HCT116 (cell line): ENCODE measurements around the gene GRIK1. TPM values are rescaled to one million over a fixed set of nuclear protein-coding genes. Genes with fewer than 3 reads are reported as not detected.

Experiments
- ATAC-seq: fragments of 200-7000 bp; cut with Tn5 transposase; 2 replicates; pipeline ENCODE4 v1.9.1; 2020; ENCODE audit warnings: mild to moderate bottlenecking, moderate library complexity
- BruUV-seq: library from RNA; stranded (reverse); fragments of 400-500 nt; replicated peaks from 2 replicates; lab custom pipeline; 2021; lab: Mats Ljungman, UMichigan
- CTCF ChIA-PET: fragments of 300-600 bp; sonication (Branson Sonifier 250); formaldehyde crosslinking; loops from one replicate; lab custom pipeline; 2021; ENCODE audit warnings: antibody characterized with exemption; lab: Charles Lee
- POLR2A ChIA-PET: fragments of 300-600, 350-600 bp; sonication (Branson Sonifier 250); formaldehyde crosslinking; loops from one replicate; lab custom pipeline; 2021; ENCODE audit warnings: antibody characterized with exemption; lab: Charles Lee
- RAD21 ChIA-PET, 2 experiments: fragments of 300-600 bp; sonication (Branson Sonifier 250); formaldehyde crosslinking; loops; one replicate each; lab custom pipeline; 2023; ENCODE audit warnings: low total read pairs in 2 of 2; ENCODE audit not compliant: uncharacterized antibody in 2 of 2, unreplicated experiment in 2 of 2, low non-redundant PET in 1 of 2; lab: Charles Lee
- DNase-seq: peaks from one replicate; pipeline ENCODE4 v3.0.0-alpha.2; 2010; ENCODE audit warnings: low read depth, low spot score
- H2AFZ ChIP-seq: fragments of 200-600 bp; shearing (Covaris generic), sonication (generic); 2 replicates; pipeline ENCODE4 v1.6.1; 2017; ENCODE audit warnings: low read depth, mixed run types, mixed read lengths, antibody characterized with exemption, low read length; ENCODE audit not compliant: poor library complexity, severe bottlenecking
- H3K27ac ChIP-seq: 2 replicates; pipeline ENCODE4 v1.5.1; 2012; ENCODE audit warnings: low read depth, low read length
- H3K27me3 ChIP-seq: fragments of 200-600 bp; sonication (generic); 2 replicates; pipeline ENCODE4 v1.6.1; 2016; ENCODE audit warnings: mixed run types, low read length, mixed read lengths; ENCODE audit not compliant: insufficient read depth
- H3K36me3 ChIP-seq, 2 experiments: fragments of 200-500 bp in 1 of 2; fragments of 200-600 bp in 1 of 2; sonication (Bioruptor generic) in 1 of 2; sonication (generic) in 1 of 2; 2 replicates each; pipeline versions ENCODE4 v1.5.1 to v1.6.1; 2014 to 2016; ENCODE audit warnings: low read length in 2 of 2, inconsistent platforms in 1 of 2, mixed read lengths in 1 of 2, mixed run types in 1 of 2; ENCODE audit not compliant: insufficient read depth in 2 of 2, control insufficient read depth in 1 of 2
- H3K4me1 ChIP-seq, 2 experiments: fragments of 200-600 bp in 1 of 2; sonication (generic) in 1 of 2; 2 replicates each; pipeline versions ENCODE4 v1.5.1 to v1.6.1; 2012 to 2017; ENCODE audit warnings: low read length in 2 of 2, inconsistent platforms in 1 of 2, mild to moderate bottlenecking in 1 of 2, mixed read lengths in 1 of 2, mixed run types in 1 of 2, moderate library complexity in 1 of 2; ENCODE audit not compliant: insufficient read depth in 2 of 2, control insufficient read depth in 1 of 2
- H3K4me2 ChIP-seq: fragments of 200-600 bp; sonication (generic); 2 replicates; pipeline ENCODE4 v1.6.1; 2017; ENCODE audit warnings: mixed run types, low read length, mixed read lengths
- H3K4me3 ChIP-seq, 2 experiments: fragments of 200-600 bp in 1 of 2; sonication (generic) in 1 of 2; replicated peaks in 1 of 2; 2 replicates each; pipeline ENCODE4 v1.5.1; 2011 to 2016; ENCODE audit warnings: low read length in 2 of 2, control low read depth in 1 of 2, low read depth in 1 of 2, mild to moderate bottlenecking in 1 of 2, mixed read lengths in 1 of 2, mixed run types in 1 of 2
- H3K79me2 ChIP-seq: fragments of 200-600 bp; sonication (generic); 2 replicates; pipeline ENCODE4 v1.6.1; 2017; ENCODE audit warnings: mild to moderate bottlenecking, mixed run types, low read length, moderate library complexity, mixed read lengths; ENCODE audit not compliant: insufficient read depth
- H3K9ac ChIP-seq: fragments of 200-600 bp; sonication (generic); 2 replicates; pipeline ENCODE4 v1.6.1; 2016; ENCODE audit warnings: low read length, mixed read lengths
- H3K9me2 ChIP-seq: fragments of 200-600 bp; sonication (generic), shearing (Covaris generic); 2 replicates; pipeline ENCODE4 v1.6.1; 2017; ENCODE audit warnings: mixed run types, mild to moderate bottlenecking, moderate library complexity; ENCODE audit not compliant: insufficient read depth
- H3K9me3 ChIP-seq, 2 experiments: fragments of 200-500 bp in 1 of 2; fragments of 200-600 bp in 1 of 2; sonication (Bioruptor generic) in 1 of 2; sonication (generic) in 1 of 2; 2 replicates each; pipeline ENCODE4 v1.6.1; 2014 to 2017; ENCODE audit warnings: low read length in 2 of 2, mixed read lengths in 2 of 2, inconsistent platforms in 1 of 2, low read depth in 1 of 2, mild to moderate bottlenecking in 1 of 2, mixed run types in 1 of 2, moderate library complexity in 1 of 2; ENCODE audit not compliant: control insufficient read depth in 1 of 2, insufficient read depth in 1 of 2
- H4K20me1 ChIP-seq: fragments of 200-600 bp; sonication (generic), shearing (Covaris generic); 2 replicates; pipeline ENCODE4 v1.6.1; 2017; ENCODE audit warnings: mixed run types, mild to moderate bottlenecking, moderate library complexity; ENCODE audit not compliant: insufficient read depth
- EZH2 ChIP-seq: fragments of 200-600 bp; sonication (generic); IDR thresholded peaks from 2 replicates; pipeline ENCODE4 v1.6.1; 2017; ENCODE audit warnings: antibody characterized with exemption, mixed run types
- JUND ChIP-seq: IDR thresholded peaks from 2 replicates; pipeline ENCODE4 v1.6.1; 2012
- POLR2AphosphoS5 ChIP-seq: IDR thresholded peaks from 2 replicates; pipeline ENCODE4 v1.6.1; 2011; ENCODE audit warnings: mild to moderate bottlenecking, low read depth, low read length, moderate library complexity
- SRF ChIP-seq: IDR thresholded peaks from 2 replicates; pipeline ENCODE4 v1.6.1; 2012; ENCODE audit warnings: low read depth
- TCF7L2 ChIP-seq: IDR thresholded peaks from 2 replicates; pipeline ENCODE4 v1.7.0; 2011; ENCODE audit warnings: borderline replicate concordance, inconsistent platforms; ENCODE audit not compliant: insufficient read depth, insufficient read length; ENCODE audit errors: extremely low read depth
- ZNF274 ChIP-seq: fragments of 200-500 bp; sonication (Bioruptor generic); IDR thresholded peaks from 2 replicates; pipeline ENCODE4 v1.6.1; 2014; ENCODE audit warnings: mild to moderate bottlenecking, low read depth, low read length, inconsistent platforms
- intact Hi-C: fragments of 100-400 bp; cut with micrococcal nuclease; formaldehyde crosslinking; loops from 2 replicates; pipeline ENCODE4 v1.10.0; 2022
- total RNA-seq: library from RNA; stranded (reverse); gene quantifications from one replicate; pipeline ENCODE4 v1.2.1, GENCODE V29; 2021; ENCODE audit not compliant: unreplicated experiment
- TF ChIP-seq, protein P1 (sequence below): IDR thresholded peaks from 2 replicates; pipeline ENCODE4 v1.6.1; 2012; ENCODE audit warnings: low read depth

The GRIK1 gene
- total RNA-seq, 1 experiment from 2014 or later = not detected

DNA sequence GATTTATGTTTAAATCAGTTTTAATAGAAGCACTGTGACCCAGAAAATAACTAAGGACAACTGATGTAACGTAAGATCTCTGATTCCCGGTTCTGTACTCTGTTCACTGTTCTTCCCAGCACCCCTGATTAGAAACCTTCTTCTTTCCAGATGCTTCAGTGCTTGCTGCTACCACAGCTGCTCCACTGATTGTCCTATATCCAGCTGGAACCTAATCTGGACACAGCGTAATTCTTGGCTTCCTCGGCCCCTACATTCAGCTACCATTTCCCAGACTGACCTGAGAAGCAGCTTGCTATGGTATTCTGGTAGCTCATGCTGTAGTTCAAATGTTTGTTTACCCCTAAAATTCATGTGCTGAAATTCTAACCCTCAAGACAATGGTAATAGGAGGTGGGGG, 302.7 kb downstream of the GRIK1 start:
- Histone ChIP-seq H3K79me2 (no peaks in the 10 kb centered on the region), H3K4me3 (no peak overlapping the region), H3K9me3 (peaks cover 0 to 6% of the 10 kb centered on the region in 2 experiments; a peak in 1 of 4 replicates), H3K9me2 (no peaks in the 10 kb centered on the region), H3K27me3 (no peaks in the 10 kb centered on the region), H3K4me1 (no peaks in the 10 kb centered on the region), H2AFZ (no peak overlapping the region), H3K36me3 (no peaks in the 10 kb centered on the region), H4K20me1 (no peaks in the 10 kb centered on the region), H3K4me2 (no peak overlapping the region), H3K9ac (no peak overlapping the region), H3K27ac (no peak overlapping the region)
- DNase-seq (no peak), ATAC-seq (no peak)
- ChIA-PET CTCF (no interaction called here), POLR2A (no interaction called here), RAD21 (no interaction called here)
- no peak for TF ChIP-seq SRF
- TF ChIP-seq, protein P1, sequence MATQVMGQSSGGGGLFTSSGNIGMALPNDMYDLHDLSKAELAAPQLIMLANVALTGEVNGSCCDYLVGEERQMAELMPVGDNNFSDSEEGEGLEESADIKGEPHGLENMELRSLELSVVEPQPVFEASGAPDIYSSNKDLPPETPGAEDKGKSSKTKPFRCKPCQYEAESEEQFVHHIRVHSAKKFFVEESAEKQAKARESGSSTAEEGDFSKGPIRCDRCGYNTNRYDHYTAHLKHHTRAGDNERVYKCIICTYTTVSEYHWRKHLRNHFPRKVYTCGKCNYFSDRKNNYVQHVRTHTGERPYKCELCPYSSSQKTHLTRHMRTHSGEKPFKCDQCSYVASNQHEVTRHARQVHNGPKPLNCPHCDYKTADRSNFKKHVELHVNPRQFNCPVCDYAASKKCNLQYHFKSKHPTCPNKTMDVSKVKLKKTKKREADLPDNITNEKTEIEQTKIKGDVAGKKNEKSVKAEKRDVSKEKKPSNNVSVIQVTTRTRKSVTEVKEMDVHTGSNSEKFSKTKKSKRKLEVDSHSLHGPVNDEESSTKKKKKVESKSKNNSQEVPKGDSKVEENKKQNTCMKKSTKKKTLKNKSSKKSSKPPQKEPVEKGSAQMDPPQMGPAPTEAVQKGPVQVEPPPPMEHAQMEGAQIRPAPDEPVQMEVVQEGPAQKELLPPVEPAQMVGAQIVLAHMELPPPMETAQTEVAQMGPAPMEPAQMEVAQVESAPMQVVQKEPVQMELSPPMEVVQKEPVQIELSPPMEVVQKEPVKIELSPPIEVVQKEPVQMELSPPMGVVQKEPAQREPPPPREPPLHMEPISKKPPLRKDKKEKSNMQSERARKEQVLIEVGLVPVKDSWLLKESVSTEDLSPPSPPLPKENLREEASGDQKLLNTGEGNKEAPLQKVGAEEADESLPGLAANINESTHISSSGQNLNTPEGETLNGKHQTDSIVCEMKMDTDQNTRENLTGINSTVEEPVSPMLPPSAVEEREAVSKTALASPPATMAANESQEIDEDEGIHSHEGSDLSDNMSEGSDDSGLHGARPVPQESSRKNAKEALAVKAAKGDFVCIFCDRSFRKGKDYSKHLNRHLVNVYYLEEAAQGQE = no peak
- no peak for TF ChIP-seq POLR2AphosphoS5
- no peak for TF ChIP-seq TCF7L2
- TF ChIP-seq EZH2 = no peak
- TF ChIP-seq JUND = no peak
- no peak for TF ChIP-seq ZNF274
- intact Hi-C loops = no loop called here
- no TSS peak for BruUV-seq
